ENCODE results near the gene SLC41A3.

The SLC41A3 gene

DNA sequence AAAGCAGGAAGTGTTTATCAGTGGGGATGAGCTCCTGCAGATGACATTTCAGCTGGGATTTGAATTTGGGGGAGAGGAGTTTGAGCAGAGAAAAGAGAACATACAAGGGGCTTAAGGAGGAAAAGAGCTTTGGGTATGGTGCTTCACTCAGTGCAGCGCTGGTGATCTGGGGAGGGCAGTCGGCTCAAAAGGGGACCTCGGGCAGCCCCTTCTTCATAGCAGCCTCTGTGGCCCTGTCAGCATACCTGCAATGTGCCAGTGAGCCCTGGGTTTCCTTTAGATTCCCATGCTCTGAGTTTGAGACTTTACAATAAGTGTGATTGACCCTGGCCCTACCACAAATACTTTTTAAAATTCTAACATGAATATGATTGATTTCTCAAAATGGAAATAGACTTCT, 74.7 kb downstream of the SLC41A3 start:
- no peak overlapping the region for H3K27ac ChIP-seq
- DNase-seq (ENCODE audit: low spot score) = no peak
- CTCF ChIA-PET = no interaction called here
- TF ChIP-seq, protein P1, sequence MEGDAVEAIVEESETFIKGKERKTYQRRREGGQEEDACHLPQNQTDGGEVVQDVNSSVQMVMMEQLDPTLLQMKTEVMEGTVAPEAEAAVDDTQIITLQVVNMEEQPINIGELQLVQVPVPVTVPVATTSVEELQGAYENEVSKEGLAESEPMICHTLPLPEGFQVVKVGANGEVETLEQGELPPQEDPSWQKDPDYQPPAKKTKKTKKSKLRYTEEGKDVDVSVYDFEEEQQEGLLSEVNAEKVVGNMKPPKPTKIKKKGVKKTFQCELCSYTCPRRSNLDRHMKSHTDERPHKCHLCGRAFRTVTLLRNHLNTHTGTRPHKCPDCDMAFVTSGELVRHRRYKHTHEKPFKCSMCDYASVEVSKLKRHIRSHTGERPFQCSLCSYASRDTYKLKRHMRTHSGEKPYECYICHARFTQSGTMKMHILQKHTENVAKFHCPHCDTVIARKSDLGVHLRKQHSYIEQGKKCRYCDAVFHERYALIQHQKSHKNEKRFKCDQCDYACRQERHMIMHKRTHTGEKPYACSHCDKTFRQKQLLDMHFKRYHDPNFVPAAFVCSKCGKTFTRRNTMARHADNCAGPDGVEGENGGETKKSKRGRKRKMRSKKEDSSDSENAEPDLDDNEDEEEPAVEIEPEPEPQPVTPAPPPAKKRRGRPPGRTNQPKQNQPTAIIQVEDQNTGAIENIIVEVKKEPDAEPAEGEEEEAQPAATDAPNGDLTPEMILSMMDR (conservative IDR thresholded peaks at IDR 0.05; ENCODE audit: low read depth) = no peak
- POLR2A ChIA-PET (ENCODE audit: low non-redundant PET) = no interaction called here

DNA sequence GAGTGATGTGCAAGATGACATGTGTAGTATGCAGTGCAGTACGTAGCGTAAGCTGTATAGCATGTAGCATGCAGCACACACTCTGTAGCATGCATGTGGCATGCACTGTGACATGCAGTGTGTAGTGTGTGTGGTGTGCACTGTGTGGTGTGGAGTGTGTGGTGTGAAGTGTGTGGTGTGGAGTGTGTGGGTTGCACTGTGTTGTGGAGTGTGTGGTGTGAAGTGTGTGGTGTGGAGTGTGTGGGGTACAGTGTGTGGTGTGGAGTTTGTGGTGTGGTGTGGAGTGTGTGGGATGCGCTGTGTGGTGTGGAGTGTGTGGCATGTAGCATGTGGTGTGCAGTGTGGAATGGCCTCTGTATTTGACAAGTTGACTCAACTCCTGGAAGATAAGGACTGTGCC, 75.7 kb downstream of the SLC41A3 start:
- TF ChIP-seq, protein P1 (conservative IDR thresholded peaks at IDR 0.05; ENCODE audit: low read depth) = no peak
- ChIA-PET POLR2A (ENCODE audit: low non-redundant PET) (no interaction called here), CTCF (no interaction called here)
- DNase-seq (ENCODE audit: low spot score) = no peak
- no peak overlapping the region for H3K27ac ChIP-seq

DNA sequence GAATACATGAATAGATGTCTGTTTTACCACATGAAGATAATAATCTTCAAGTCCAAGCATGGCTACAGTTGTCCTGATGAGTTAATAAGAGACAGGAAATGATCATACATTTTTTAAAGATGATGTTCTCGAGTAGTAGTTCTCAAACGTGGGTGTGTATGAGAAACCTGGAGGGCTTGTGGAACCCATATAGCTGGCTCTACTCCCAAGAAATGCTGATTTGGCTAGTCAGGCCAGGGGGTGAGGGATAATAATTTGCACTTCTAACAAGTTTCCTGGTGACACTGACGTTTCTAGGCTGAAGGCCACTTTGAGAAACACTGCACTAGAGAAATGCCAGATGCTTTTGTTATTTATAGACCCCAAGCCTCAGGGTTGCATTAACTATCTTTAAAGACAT, 78.0 kb downstream of the SLC41A3 start:
- H3K27ac ChIP-seq = peak overlapping the region; percentile 66; the same call in 1 of the 2 replicates
- DNase-seq (ENCODE audit: low spot score) = peak; percentile 38
- CTCF ChIA-PET = no interaction called here

DNA sequence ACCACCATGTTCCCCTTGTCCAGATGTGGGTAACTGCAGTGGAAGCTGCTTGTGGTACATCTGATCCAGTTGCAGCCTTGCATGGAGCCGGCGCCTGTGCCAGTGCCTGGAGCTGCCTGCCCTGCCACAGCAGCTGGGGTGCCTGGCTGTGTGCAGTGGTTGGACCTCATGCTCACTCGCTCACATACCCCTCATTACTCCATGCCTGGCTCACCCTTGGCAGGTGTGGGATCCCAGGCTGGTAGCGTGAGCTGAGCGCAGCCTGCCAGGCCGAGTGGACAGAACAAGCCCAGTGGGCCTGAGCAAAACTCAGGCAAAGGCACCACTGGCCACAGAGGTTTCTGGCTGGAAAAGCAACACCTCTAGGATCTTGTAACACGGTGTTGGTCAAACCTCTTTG, 79.2 kb downstream of the SLC41A3 start:
- DNase-seq (ENCODE audit: low spot score) = no peak
- TF ChIP-seq, protein P1 (conservative IDR thresholded peaks at IDR 0.05; ENCODE audit: low read depth) = no peak
- POLR2A ChIA-PET (ENCODE audit: low non-redundant PET) = no interaction called here
- no peak overlapping the region for H3K27ac ChIP-seq
- CTCF ChIA-PET = no interaction called here

More for the DNA sequence above, 78.0 kb downstream of the SLC41A3 start:
- POLR2A ChIA-PET (ENCODE audit: low non-redundant PET) = no interaction called here
- TF ChIP-seq, protein P1 (conservative IDR thresholded peaks at IDR 0.05; ENCODE audit: low read depth) = no peak

DNA sequence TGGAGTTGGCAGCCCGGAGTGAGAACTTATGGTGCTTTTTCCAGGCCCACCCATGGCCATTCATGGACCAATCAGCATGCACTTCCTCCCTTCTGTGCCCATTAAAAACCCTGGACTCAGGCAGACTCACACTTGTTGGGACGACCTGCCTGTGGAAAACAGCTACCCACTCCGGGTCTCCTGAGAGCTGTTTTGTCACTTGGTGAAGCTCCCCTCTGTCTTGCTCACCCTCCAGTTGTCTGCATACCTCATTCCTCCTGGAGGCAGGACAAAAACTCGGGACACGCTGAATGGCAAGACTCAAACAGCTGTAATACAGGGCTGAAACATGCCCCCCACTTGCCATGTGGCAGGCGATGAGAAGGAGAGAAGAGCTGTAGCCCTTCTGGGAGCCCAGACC, 79.7 kb downstream of the SLC41A3 start:
- TF ChIP-seq, protein P1 (conservative IDR thresholded peaks at IDR 0.05; ENCODE audit: low read depth) = no peak
- no peak overlapping the region for H3K27ac ChIP-seq
- ChIA-PET POLR2A (ENCODE audit: low non-redundant PET) (no interaction called here), CTCF (no interaction called here)
- no peak for DNase-seq (ENCODE audit: low spot score)

DNA sequence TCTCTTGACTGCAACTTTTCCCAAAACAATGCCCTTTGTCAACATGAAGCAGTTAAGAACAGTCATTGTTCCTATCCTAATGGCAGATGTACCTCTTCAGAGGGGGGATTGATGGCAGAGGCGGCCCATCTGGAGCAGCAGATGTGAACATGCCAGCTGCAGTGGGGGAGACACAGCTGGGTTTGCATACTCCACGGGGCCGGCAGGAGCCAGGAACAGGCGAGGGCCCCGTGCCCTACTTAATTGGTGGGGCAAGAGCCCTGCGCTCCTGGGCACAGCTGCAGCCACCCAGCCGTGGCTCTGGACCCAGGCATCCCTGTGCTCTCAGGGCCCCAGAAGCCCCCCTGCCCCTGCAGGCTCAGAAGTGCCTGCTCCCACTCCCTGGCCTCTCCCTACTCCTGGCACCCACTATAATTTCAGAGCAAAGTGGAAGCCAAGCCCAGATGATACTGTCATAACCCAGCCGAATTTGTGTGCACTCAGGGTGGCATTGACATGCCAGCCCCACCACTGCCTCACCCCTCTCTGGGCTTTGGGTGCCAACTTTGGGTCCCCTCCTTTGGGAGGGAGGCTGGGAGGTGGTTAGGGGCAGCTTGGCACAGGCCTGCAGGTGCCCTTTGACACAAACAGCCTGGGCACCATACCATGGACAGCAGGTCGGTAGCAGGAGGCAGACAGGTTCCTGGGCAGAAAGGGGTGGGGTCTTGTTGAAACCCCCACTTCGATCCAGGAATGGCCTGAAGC, 80.3 kb downstream of the SLC41A3 start:
- TF ChIP-seq, protein P1 (conservative IDR thresholded peaks at IDR 0.05; ENCODE audit: low read depth) = no peak
- DNase-seq (ENCODE audit: low spot score) = no peak
- ChIA-PET POLR2A (ENCODE audit: low non-redundant PET) (no interaction called here), CTCF (no interaction called here)
- no peak overlapping the region for H3K27ac ChIP-seq
